HG03432 (cell line): Measurements from ENCODE around the gene DNMBP.
A peak's percentile ranks its signal among the peaks of the same experiment; 100 is the strongest.

Experiments
- ATAC-seq: cut with Tn5 transposase; IDR thresholded peaks from one replicate; pipeline ENCODE4 v1.9.1; 2021; ENCODE audit warnings: mild to moderate bottlenecking, moderate library complexity; ENCODE audit not compliant: unreplicated experiment

The DNMBP gene

GRCh38 chr10:100009793-100010676 lies at the start of gene DNMBP:
Gene DNMBP, minus strand, starts transcription at chr10:100009947. Its CDS starts 37,823 bp downstream, at chr10:99972124.
- ATAC-seq, result peak; percentile 79

GRCh38 chr10:100057948-100058347 lies 48.2 kb upstream of the DNMBP start:
- no peak for ATAC-seq

- ATAC-seq, result no peak
Observed at GRCh38 chr10:100053686-100054460, 44.1 kb upstream of the DNMBP start.

- ATAC-seq, result peak; percentile 67
Observed at GRCh38 chr10:100046021-100046486, 36.3 kb upstream of the DNMBP start.

GRCh38 chr10:100045592-100045991 lies 35.8 kb upstream of the DNMBP start:
- no peak for ATAC-seq

GRCh38 chr10:100043796-100044195 lies 34.0 kb upstream of the DNMBP start:
- no peak for ATAC-seq

GRCh38 chr10:100043344-100043743 lies 33.6 kb upstream of the DNMBP start:
- no peak for ATAC-seq

- no peak for ATAC-seq
Observed at GRCh38 chr10:100041306-100042002, 31.7 kb upstream of the DNMBP start.

GRCh38 chr10:100038561-100039071 lies 28.9 kb upstream of the DNMBP start:
- ATAC-seq, result no peak

GRCh38 chr10:100037758-100038315 lies 28.1 kb upstream of the DNMBP start:
- ATAC-seq, result no peak

- ATAC-seq, result no peak
Observed at GRCh38 chr10:100036850-100037249, 27.1 kb upstream of the DNMBP start.

GRCh38 chr10:100033766-100034418 lies 24.1 kb upstream of the DNMBP start:
- no peak for ATAC-seq

GRCh38 chr10:100027416-100027815 lies 17.7 kb upstream of the DNMBP start:
- no peak for ATAC-seq

- no peak for ATAC-seq
Observed at GRCh38 chr10:100025576-100025975, 15.8 kb upstream of the DNMBP start.

- no peak for ATAC-seq
Observed at GRCh38 chr10:100024748-100025147, 15.0 kb upstream of the DNMBP start.

GRCh38 chr10:100022403-100022802 lies 12.7 kb upstream of the DNMBP start:
- no peak for ATAC-seq

GRCh38 chr10:100021322-100021721 lies 11.6 kb upstream of the DNMBP start:
- no peak for ATAC-seq

GRCh38 chr10:100020886-100021253 lies 11.1 kb upstream of the DNMBP start:
- ATAC-seq, result no peak

GRCh38 chr10:100020142-100020885 lies 10.6 kb upstream of the DNMBP start:
- peak; percentile 87 for ATAC-seq

GRCh38 chr10:100019787-100020141 lies 10.0 kb upstream of the DNMBP start:
- ATAC-seq, result no peak
